ENCODE data around the gene SUPT20HL1.

- TF ChIP-seq EZH2phosphoT487 (IDR thresholded peaks at IDR 0.05; ENCODE audit: insufficient read depth, low read depth), result no peak
- TF ChIP-seq EZH2 (IDR thresholded peaks at IDR 0.05; ENCODE audit: insufficient read depth, poor library complexity, severe bottlenecking), result no peak
These were observed 32.3 kb downstream of the SUPT20HL1 start for GRCh38 chrX:24392709-24393108.

All from GM23248 (cell line).